ENCODE data around the gene TRMT61B. TPM values are rescaled to one million over a fixed set of nuclear protein-coding genes. Genes with fewer than 3 reads are reported as not detected.

Gene TRMT61B
- 17.5 TPM for total RNA-seq (ENCODE audit: unreplicated experiment)
- long read RNA-seq, transcript TRMT61B-201 (7 exons, 1,836 nt), result major isoform, 15 of 26 reads
- long read RNA-seq, partial matches to known transcripts, result 0 of 26 reads
- long read RNA-seq, other reads (novel, unspliced or antisense), result 11 of 26 reads

DNA sequence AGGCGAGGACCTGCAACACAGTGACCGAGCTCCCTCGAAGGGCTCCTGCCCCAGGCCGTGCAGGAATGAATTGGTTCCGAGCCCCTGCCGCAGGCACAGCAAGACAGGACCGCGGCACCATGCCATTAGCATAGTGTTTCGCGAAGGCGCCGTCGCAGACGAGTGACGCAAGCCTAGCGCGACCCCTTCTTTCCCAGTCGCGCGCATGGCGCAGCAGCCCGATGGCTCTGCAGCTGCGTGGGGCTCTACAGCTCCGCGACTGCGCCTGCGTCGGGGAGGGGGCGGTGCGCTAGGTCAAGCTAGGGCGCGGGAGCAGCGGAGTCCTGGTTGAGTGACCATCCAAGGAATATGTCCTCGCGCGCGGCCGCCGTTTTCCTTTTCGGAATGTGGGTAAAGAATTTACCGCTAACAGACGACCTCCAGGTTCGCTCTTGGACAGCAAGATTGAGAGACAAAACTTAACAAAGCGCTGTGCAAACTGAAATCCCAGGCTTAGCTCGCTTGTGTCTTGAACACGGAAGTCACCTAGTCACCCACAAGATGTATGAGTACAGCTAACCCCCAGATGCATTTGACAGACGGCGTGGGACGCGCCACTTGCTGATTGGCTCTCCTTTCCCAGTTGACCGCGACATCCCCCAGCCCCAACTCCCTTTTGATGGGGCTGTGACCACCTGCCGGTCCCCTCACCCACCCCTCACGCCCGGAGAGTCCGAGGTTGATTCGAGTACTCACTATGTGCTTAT lies at the start of gene TRMT61B:
TRMT61B (minus strand) TSS at position 164 of the 746 bp plus-strand sequence; CDS start at position 132, 32 bp downstream.
- peaks cover 4% of the 10 kb centered on the region for H3K27me3 Mint-ChIP-seq (ENCODE audit: unreplicated experiment)
- no peaks in the 10 kb centered on the region for H3K9me3 Mint-ChIP-seq (ENCODE audit: unreplicated experiment)
- no peaks in the 10 kb centered on the region for H3K36me3 Mint-ChIP-seq (ENCODE audit: unreplicated experiment)
- peak; percentile 99 for DNase-seq
- peaks cover 7% of the 10 kb centered on the region for H3K4me1 Mint-ChIP-seq (ENCODE audit: low read depth, unreplicated experiment)
- no peak for TF ChIP-seq CTCF (IDR thresholded peaks at IDR 0.05; ENCODE audit: partially characterized antibody, unreplicated experiment)
- peak within 1 kb of the TSS; percentile 95 for H3K27ac Mint-ChIP-seq (ENCODE audit: unreplicated experiment)
- peak within 1 kb of the TSS; percentile 99 for H3K4me3 Mint-ChIP-seq (ENCODE audit: unreplicated experiment)

GRCh38 chr2:28915939-28916338 lies 45.8 kb upstream of the TRMT61B start:
- no peaks in the 10 kb centered on the region for H3K36me3 Mint-ChIP-seq (ENCODE audit: unreplicated experiment)
- H3K4me1 Mint-ChIP-seq (ENCODE audit: low read depth, unreplicated experiment), result no peaks in the 10 kb centered on the region
- DNase-seq, result no peak
- peaks cover 3% of the 10 kb centered on the region for H3K9me3 Mint-ChIP-seq (ENCODE audit: unreplicated experiment)
- no peak for TF ChIP-seq CTCF (IDR thresholded peaks at IDR 0.05; ENCODE audit: partially characterized antibody, unreplicated experiment)
- H3K27me3 Mint-ChIP-seq (ENCODE audit: unreplicated experiment), result no peaks in the 10 kb centered on the region
- no peak overlapping the region for H3K4me3 Mint-ChIP-seq (ENCODE audit: unreplicated experiment)
- no peak overlapping the region for H3K27ac Mint-ChIP-seq (ENCODE audit: unreplicated experiment)

DNA sequence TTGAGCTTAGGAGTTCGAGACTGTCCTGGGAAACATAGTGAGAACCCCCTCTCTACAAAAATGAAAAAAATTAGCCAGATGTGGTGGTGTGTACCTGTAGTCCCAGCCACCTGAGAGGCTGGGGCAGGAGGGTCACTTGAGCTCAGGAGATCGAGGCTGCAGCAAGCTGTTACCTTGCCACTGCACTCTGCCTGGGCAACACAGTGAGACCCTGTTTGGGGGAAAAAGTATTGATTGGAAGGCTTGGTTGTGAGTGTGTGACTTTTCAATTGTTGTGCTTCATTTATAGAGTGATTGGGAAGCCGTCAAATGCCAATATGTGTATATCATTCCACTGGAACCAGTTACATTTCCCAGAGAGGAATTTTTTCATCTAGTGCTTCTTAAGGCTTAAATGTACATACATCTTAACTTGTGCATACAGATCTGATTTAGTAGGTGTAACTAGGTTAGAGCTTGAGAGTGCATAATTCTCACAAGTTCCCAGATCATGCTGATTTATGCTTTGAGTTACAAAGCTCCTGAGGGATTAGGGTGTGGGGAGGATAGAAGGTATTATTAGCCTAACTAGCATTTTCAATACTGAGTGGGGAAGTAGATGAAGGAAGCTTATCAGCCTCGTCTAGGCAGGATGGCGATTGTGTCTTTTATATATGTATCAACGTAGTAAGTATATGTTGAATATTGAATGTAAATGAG lies 39.7 kb upstream of the TRMT61B start:
- Mint-ChIP-seq H3K4me3 (ENCODE audit: unreplicated experiment) (no peak overlapping the region), H3K4me1 (ENCODE audit: low read depth, unreplicated experiment) (no peaks in the 10 kb centered on the region), H3K9me3 (ENCODE audit: unreplicated experiment) (no peaks in the 10 kb centered on the region), H3K27me3 (ENCODE audit: unreplicated experiment) (no peaks in the 10 kb centered on the region), H3K36me3 (ENCODE audit: unreplicated experiment) (no peaks in the 10 kb centered on the region), H3K27ac (ENCODE audit: unreplicated experiment) (no peak overlapping the region)
- no peak for DNase-seq
- no peak for TF ChIP-seq CTCF (IDR thresholded peaks at IDR 0.05; ENCODE audit: partially characterized antibody, unreplicated experiment)

GRCh38 chr2:28908172-28908571 lies 38.1 kb upstream of the TRMT61B start:
- Mint-ChIP-seq H3K36me3 (ENCODE audit: unreplicated experiment) (no peaks in the 10 kb centered on the region), H3K4me1 (ENCODE audit: low read depth, unreplicated experiment) (no peaks in the 10 kb centered on the region), H3K4me3 (ENCODE audit: unreplicated experiment) (no peak overlapping the region), H3K9me3 (ENCODE audit: unreplicated experiment) (no peaks in the 10 kb centered on the region), H3K27me3 (ENCODE audit: unreplicated experiment) (no peaks in the 10 kb centered on the region), H3K27ac (ENCODE audit: unreplicated experiment) (no peak overlapping the region)
- no peak for DNase-seq
- no peak for TF ChIP-seq CTCF (IDR thresholded peaks at IDR 0.05; ENCODE audit: partially characterized antibody, unreplicated experiment)

DNA sequence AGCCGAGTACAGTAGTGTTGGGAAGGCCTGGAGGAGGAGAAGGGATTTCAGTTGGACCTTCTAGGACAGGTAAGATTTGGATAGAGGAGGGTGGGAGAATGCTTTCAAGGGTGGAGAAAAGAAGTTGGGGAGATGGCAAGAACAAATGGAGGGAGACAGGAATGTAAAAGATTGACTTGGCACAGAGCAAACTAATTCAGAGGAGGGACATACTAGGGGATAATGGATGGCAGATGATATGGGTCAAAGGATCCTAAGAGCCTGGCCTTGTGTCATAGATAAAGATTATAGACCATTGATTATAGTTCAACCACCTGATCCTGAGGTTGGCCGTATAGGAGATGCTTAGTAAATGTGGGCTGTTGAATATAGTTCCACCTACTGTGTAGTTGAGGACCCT lies 36.7 kb upstream of the TRMT61B start:
- Mint-ChIP-seq H3K27ac (ENCODE audit: unreplicated experiment) (no peak overlapping the region), H3K9me3 (ENCODE audit: unreplicated experiment) (no peaks in the 10 kb centered on the region), H3K36me3 (ENCODE audit: unreplicated experiment) (no peaks in the 10 kb centered on the region), H3K4me1 (ENCODE audit: low read depth, unreplicated experiment) (no peaks in the 10 kb centered on the region), H3K27me3 (ENCODE audit: unreplicated experiment) (no peaks in the 10 kb centered on the region), H3K4me3 (ENCODE audit: unreplicated experiment) (no peak overlapping the region)
- no peak for DNase-seq
- no peak for TF ChIP-seq CTCF (IDR thresholded peaks at IDR 0.05; ENCODE audit: partially characterized antibody, unreplicated experiment)

Data from glutamatergic neuron (in vitro differentiated cells).